Duodenal mucosa (tissue), 2 donors: Measurements from ENCODE around the gene FUT7.
"Not testable (repeated sequence)": the region's sequence is repeated elsewhere in the genome, so short reads cannot be mapped to it uniquely, and the experiment has no call there.

Experiments used
- H3K27ac ChIP-seq: one replicate; pipeline ENCODE4 v1.7.0; 2013; ENCODE audit warnings: low read depth, low read length
- H3K27me3 ChIP-seq, 2 donors: one replicate each; pipeline ENCODE4 v1.7.0; 2013; ENCODE audit warnings: low read length in 2 of 2, control low read depth in 1 of 2; ENCODE audit not compliant: insufficient read depth in 2 of 2, control insufficient read depth in 1 of 2
- H3K36me3 ChIP-seq, 2 donors: one replicate each; pipeline ENCODE4 v1.7.0; 2013; ENCODE audit warnings: low read length in 2 of 2, control low read depth in 1 of 2; ENCODE audit not compliant: insufficient read depth in 2 of 2, control insufficient read depth in 1 of 2
- H3K4me1 ChIP-seq, 2 donors: one replicate each; pipeline ENCODE4 v1.7.0; 2013; ENCODE audit warnings: low read length in 2 of 2, control low read depth in 1 of 2; ENCODE audit not compliant: insufficient read depth in 2 of 2, control insufficient read depth in 1 of 2
- H3K4me3 ChIP-seq, 2 donors: one replicate each; pipeline ENCODE4 v1.7.0; 2013; ENCODE audit warnings: low read length in 2 of 2, low read depth in 1 of 2
- H3K9ac ChIP-seq, 2 donors: one replicate each; pipeline ENCODE4 v1.7.0; 2013; ENCODE audit warnings: low read length in 2 of 2, low read depth in 1 of 2
- H3K9me3 ChIP-seq, 2 donors: one replicate each; pipeline ENCODE4 v1.7.0; 2013; ENCODE audit warnings: low read length in 2 of 2, control low read depth in 1 of 2; ENCODE audit not compliant: control insufficient read depth in 1 of 2

The FUT7 gene

GRCh38 chr9:137009938-137010732 lies 21.8 kb downstream of the FUT7 start:
- Histone ChIP-seq H3K27ac (no peak overlapping the region), H3K4me1 (no peaks in the 10 kb centered on the region), H3K9ac (no peak overlapping the region), H3K27me3 (no peaks in the 10 kb centered on the region), H3K4me3 (no peak overlapping the region), H3K36me3 (peaks cover 0 to 6% of the 10 kb centered on the region in 2 donors), H3K9me3 (no peaks in the 10 kb centered on the region)

- no peak overlapping the region for H3K9ac ChIP-seq
- no peaks in the 10 kb centered on the region for H3K9me3 ChIP-seq
- H3K27ac ChIP-seq = no peak overlapping the region
- H3K36me3 ChIP-seq = peaks cover 0 to 4% of the 10 kb centered on the region in 2 donors
- no peak overlapping the region for H3K4me3 ChIP-seq
- no peaks in the 10 kb centered on the region for H3K4me1 ChIP-seq
- no peaks in the 10 kb centered on the region for H3K27me3 ChIP-seq
Observed at GRCh38 chr9:137009217-137009616, 22.7 kb downstream of the FUT7 start.

GRCh38 chr9:137008312-137008711 lies 23.6 kb downstream of the FUT7 start:
- no peaks in the 10 kb centered on the region for H3K27me3 ChIP-seq
- no peak overlapping the region for H3K27ac ChIP-seq
- no peak overlapping the region for H3K9ac ChIP-seq
- no peaks in the 10 kb centered on the region for H3K9me3 ChIP-seq
- H3K4me3 ChIP-seq = no peak overlapping the region
- H3K36me3 ChIP-seq = peaks cover 0 to 4% of the 10 kb centered on the region in 2 donors
- no peaks in the 10 kb centered on the region for H3K4me1 ChIP-seq

GRCh38 chr9:137007816-137008270 lies 24.0 kb downstream of the FUT7 start:
- no peak overlapping the region for H3K9ac ChIP-seq
- H3K27me3 ChIP-seq = no peaks in the 10 kb centered on the region
- no peak overlapping the region for H3K4me3 ChIP-seq
- no peak overlapping the region for H3K27ac ChIP-seq
- peaks cover 0 to 4% of the 10 kb centered on the region in 2 donors for H3K36me3 ChIP-seq
- H3K9me3 ChIP-seq = no peaks in the 10 kb centered on the region
- H3K4me1 ChIP-seq = no peaks in the 10 kb centered on the region

GRCh38 chr9:137007108-137007815 lies 24.6 kb downstream of the FUT7 start:
- H3K9me3 ChIP-seq = no peaks in the 10 kb centered on the region
- no peaks in the 10 kb centered on the region for H3K27me3 ChIP-seq
- H3K4me1 ChIP-seq = no peaks in the 10 kb centered on the region
- H3K4me3 ChIP-seq = no peak overlapping the region
- no peak overlapping the region for H3K27ac ChIP-seq
- no peak overlapping the region for H3K9ac ChIP-seq
- H3K36me3 ChIP-seq = peaks cover 0 to 4% of the 10 kb centered on the region in 2 donors

- Histone ChIP-seq H3K27ac (no peak overlapping the region), H3K36me3 (peaks cover 0 to 4% of the 10 kb centered on the region in 2 donors), H3K4me3 (no peak overlapping the region), H3K27me3 (no peaks in the 10 kb centered on the region), H3K9me3 (no peaks in the 10 kb centered on the region), H3K9ac (no peak overlapping the region), H3K4me1 (no peaks in the 10 kb centered on the region)
Observed at GRCh38 chr9:137006116-137007003, 25.5 kb downstream of the FUT7 start.

- not testable (repeated sequence) for H3K9ac ChIP-seq, H3K36me3 ChIP-seq, H3K27ac ChIP-seq, H3K27me3 ChIP-seq, H3K4me1 ChIP-seq, H3K9me3 ChIP-seq, H3K4me3 ChIP-seq
Observed at GRCh38 chr9:137004285-137004684, 27.6 kb downstream of the FUT7 start.

GRCh38 chr9:137002646-137003041 lies 29.2 kb downstream of the FUT7 start:
- no peaks in the 10 kb centered on the region for H3K36me3 ChIP-seq
- no peak overlapping the region for H3K27ac ChIP-seq
- H3K4me3 ChIP-seq = no peak overlapping the region
- H3K4me1 ChIP-seq = peaks cover under 1 to 1% of the 10 kb centered on the region in 2 donors
- H3K27me3 ChIP-seq = peaks cover 0 to under 1% of the 10 kb centered on the region in 2 donors
- no peaks in the 10 kb centered on the region for H3K9me3 ChIP-seq
- H3K9ac ChIP-seq = no peak overlapping the region

- Histone ChIP-seq H3K36me3 (no peaks in the 10 kb centered on the region), H3K27me3 (peaks cover 0 to 5% of the 10 kb centered on the region in 2 donors), H3K9me3 (no peaks in the 10 kb centered on the region), H3K4me3 (no peak overlapping the region), H3K27ac (no peak overlapping the region), H3K9ac (no peak overlapping the region), H3K4me1 (peaks cover 7% of the 10 kb centered on the region in 2 donors)
Observed at GRCh38 chr9:137001857-137002645, 29.8 kb downstream of the FUT7 start.
